ENCODE data around the gene LATS1.
"Not testable (repeated sequence)": the region's sequence is repeated elsewhere in the genome, so short reads cannot be mapped to it uniquely, and the experiment has no call there.

LATS1 gene

GRCh38 chr6:149680503-149680902, 37.4 kb downstream of the LATS1 start:
- no peak for DNase-seq (ENCODE audit: low spot score)
- no peak overlapping the region for H3K27ac ChIP-seq
- TF ChIP-seq, protein P1, sequence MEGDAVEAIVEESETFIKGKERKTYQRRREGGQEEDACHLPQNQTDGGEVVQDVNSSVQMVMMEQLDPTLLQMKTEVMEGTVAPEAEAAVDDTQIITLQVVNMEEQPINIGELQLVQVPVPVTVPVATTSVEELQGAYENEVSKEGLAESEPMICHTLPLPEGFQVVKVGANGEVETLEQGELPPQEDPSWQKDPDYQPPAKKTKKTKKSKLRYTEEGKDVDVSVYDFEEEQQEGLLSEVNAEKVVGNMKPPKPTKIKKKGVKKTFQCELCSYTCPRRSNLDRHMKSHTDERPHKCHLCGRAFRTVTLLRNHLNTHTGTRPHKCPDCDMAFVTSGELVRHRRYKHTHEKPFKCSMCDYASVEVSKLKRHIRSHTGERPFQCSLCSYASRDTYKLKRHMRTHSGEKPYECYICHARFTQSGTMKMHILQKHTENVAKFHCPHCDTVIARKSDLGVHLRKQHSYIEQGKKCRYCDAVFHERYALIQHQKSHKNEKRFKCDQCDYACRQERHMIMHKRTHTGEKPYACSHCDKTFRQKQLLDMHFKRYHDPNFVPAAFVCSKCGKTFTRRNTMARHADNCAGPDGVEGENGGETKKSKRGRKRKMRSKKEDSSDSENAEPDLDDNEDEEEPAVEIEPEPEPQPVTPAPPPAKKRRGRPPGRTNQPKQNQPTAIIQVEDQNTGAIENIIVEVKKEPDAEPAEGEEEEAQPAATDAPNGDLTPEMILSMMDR (conservative IDR thresholded peaks at IDR 0.05; ENCODE audit: low read depth), result no peak
- CTCF ChIA-PET, result interaction anchor here (0.7 kb wide), 1 partner anchor 93 kb away, joined by 4 read pairs; no protein-coding TSS in a partner anchor
- POLR2A ChIA-PET (ENCODE audit: low non-redundant PET), result interaction anchor here (0.6 kb wide), 1 partner anchor 113 kb away, joined by 3 read pairs; no protein-coding TSS in a partner anchor

DNA sequence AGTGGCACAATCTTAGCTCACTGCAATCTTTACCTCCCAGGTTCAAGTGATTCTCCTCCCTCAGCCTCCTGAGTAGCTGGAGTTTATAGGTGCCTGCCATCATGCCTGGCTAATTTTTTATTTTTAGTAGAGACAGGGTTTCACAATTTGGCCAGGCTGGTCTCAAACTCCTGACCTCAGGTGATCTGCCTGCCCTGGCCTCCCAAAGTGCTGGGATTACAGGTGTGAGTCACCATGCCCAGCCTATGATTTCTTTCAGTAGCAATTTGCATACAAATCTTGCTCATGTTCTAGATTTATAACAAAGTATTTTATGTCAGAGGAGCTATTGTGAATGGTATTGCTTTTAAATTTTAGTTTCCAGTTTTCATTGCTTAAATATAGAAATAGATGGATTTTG, 45.6 kb downstream of the LATS1 start:
- CTCF ChIA-PET; H3K27ac ChIP-seq; POLR2A ChIA-PET (ENCODE audit: low non-redundant PET); DNase-seq (ENCODE audit: low spot score): not testable (repeated sequence)

- DNase-seq (ENCODE audit: low spot score), result no peak
- no peak overlapping the region for H3K27ac ChIP-seq
- ChIA-PET CTCF (interaction anchor here (0.7 to 1.0 kb wide), 2 partner anchors 12 to 45 kb away, joined by 3 to 4 read pairs; no protein-coding TSS in a partner anchor), POLR2A (ENCODE audit: low non-redundant PET) (interaction anchor here (0.6 kb wide), 1 partner anchor 95 kb away, joined by 10 read pairs; no protein-coding TSS in a partner anchor)
- TF ChIP-seq, protein P1 (conservative IDR thresholded peaks at IDR 0.05; ENCODE audit: low read depth), result no peak
These were observed 57.9 kb downstream of the LATS1 start for GRCh38 chr6:149660028-149660427.

- H3K27ac ChIP-seq, result no peak overlapping the region
- POLR2A ChIA-PET (ENCODE audit: low non-redundant PET), result no interaction called here
- CTCF ChIA-PET, result interaction anchor here (0.7 kb wide), 1 partner anchor 49 kb away, joined by 3 read pairs; no protein-coding TSS in a partner anchor
- TF ChIP-seq, protein P1 (conservative IDR thresholded peaks at IDR 0.05; ENCODE audit: low read depth), result no peak
- DNase-seq (ENCODE audit: low spot score), result no peak
These were observed 60.5 kb downstream of the LATS1 start for GRCh38 chr6:149657441-149657840.

DNA sequence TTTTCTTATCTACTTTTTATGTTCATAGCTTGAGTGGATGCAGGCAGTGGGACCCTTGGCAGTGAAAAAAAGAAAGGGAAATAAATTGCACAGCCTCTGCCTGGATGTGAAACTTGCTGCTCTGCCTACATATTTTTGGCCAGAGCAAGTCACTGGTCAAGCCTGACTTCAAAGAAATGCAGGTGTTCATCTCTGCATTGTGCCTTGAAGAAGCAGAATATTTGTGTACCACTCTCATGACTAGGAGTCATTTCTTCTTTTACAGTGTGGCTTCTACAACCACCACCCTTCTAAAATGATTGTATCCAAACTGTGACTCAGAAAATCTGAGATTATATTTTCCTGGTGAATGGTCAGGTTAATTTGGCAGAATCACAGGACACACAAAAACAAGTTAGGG, 66.8 kb downstream of the LATS1 start:
- DNase-seq (ENCODE audit: low spot score), result no peak
- TF ChIP-seq, protein P1 (conservative IDR thresholded peaks at IDR 0.05; ENCODE audit: low read depth), result no peak
- POLR2A ChIA-PET (ENCODE audit: low non-redundant PET), result no interaction called here
- H3K27ac ChIP-seq, result no peak overlapping the region
- CTCF ChIA-PET, result no interaction called here

- ChIA-PET POLR2A (ENCODE audit: low non-redundant PET) (no interaction called here), CTCF (interaction anchor here (0.6 to 1.1 kb wide), 3 partner anchors 12 to 135 kb away, joined by 3 to 4 read pairs (median 3); no protein-coding TSS in a partner anchor)
- peak within 1 kb of the TSS; percentile 92 for H3K27ac ChIP-seq
- DNase-seq (ENCODE audit: low spot score), result peak; percentile 89
- TF ChIP-seq, protein P1 (conservative IDR thresholded peaks at IDR 0.05; ENCODE audit: low read depth), result no peak
These were observed 69.5 kb downstream of the LATS1 start, which contains the start of gene KATNA1 for GRCh38 chr6:149648148-149649145. TSS of gene KATNA1 (minus strand) at chr6:149648714. CDS start at chr6:149638547, 10,167 bp downstream.

Data from RWPE1 (cell line).